Endothelial cell of hepatic sinusoid (primary cell): Measurements from ENCODE around the gene CCDC40.

Experiments
- in situ Hi-C: cut with HindIII; loops from 2 replicates; pipeline ENCODE4 v1.10.0; 2017; ENCODE audit warnings: low sequenced_read_pairs

CCDC40 gene

GRCh38 chr17:80130992-80131391 is 94.5 kb downstream of the CCDC40 start:
- in situ Hi-C loops, result no loop called here

- in situ Hi-C loops, result no loop called here
Observed at GRCh38 chr17:80132906-80133625, 96.6 kb downstream of the CCDC40 start.

- in situ Hi-C loops, result no loop called here
Observed at GRCh38 chr17:80133626-80133970, 97.2 kb downstream of the CCDC40 start.

GRCh38 chr17:80137131-80137530 is 100.7 kb downstream of the CCDC40 start:
- in situ Hi-C loops, result loop anchor here (5.0 kb wide), 1 partner anchor 80 kb away; no protein-coding TSS in a partner anchor

GRCh38 chr17:80138856-80139426 is 102.5 kb downstream of the CCDC40 start:
- in situ Hi-C loops, result loop anchor here (5.0 kb wide), 1 partner anchor 78 kb away; no protein-coding TSS in a partner anchor

- in situ Hi-C loops, result loop anchor here (5.0 kb wide), 1 partner anchor 34 kb away; no protein-coding TSS in a partner anchor
Observed at GRCh38 chr17:80141463-80142165, 105.2 kb downstream of the CCDC40 start.

GRCh38 chr17:80142929-80143328 is 106.5 kb downstream of the CCDC40 start:
- in situ Hi-C loops, result loop anchor here (5.0 kb wide), 1 partner anchor 36 kb away; no protein-coding TSS in a partner anchor

- in situ Hi-C loops, result no loop called here
Observed at GRCh38 chr17:80145076-80146075, 108.9 kb downstream of the CCDC40 start.

- in situ Hi-C loops, result no loop called here
Observed at GRCh38 chr17:80146121-80147034, 109.9 kb downstream of the CCDC40 start.

GRCh38 chr17:80147035-80147822 is 110.8 kb downstream of the CCDC40 start, which contains the start of gene EIF4A3:
TSS of gene EIF4A3 (minus strand) at chr17:80147128. CDS start at chr17:80146961, 167 bp downstream.
- in situ Hi-C loops, result no loop called here
